SK-N-SH treated with all-trans-retinoic acid at 6 μM for 48 hours (cell line): ENCODE measurements around the gene FGG.

Experiments used
- ATAC-seq: fragments of 200-7000 bp; cut with Tn5 transposase; 3 replicates; pipeline ENCODE4 v1.9.1; 2020; ENCODE audit warnings: mild to moderate bottlenecking, moderate library complexity
- ARNTL ChIP-seq: fragments of 450-650 bp; formaldehyde crosslinking; IDR thresholded peaks from 2 replicates; pipeline ENCODE4 v1.5.0; 2020; ENCODE audit warnings: low read depth, mild to moderate bottlenecking, moderate library complexity, borderline replicate concordance
- BACH2 ChIP-seq: fragments of 250-450 bp; sonication (Bioruptor Pico); IDR thresholded peaks from 2 replicates; pipeline ENCODE4 v1.9.0; 2021; ENCODE audit warnings: mild to moderate bottlenecking, borderline replicate concordance
- CSDC2 ChIP-seq: fragments of 250-450 bp; sonication (Bioruptor Pico); IDR thresholded peaks from 2 replicates; pipeline ENCODE4 v1.5.0; 2020; ENCODE audit warnings: mild to moderate bottlenecking, moderate library complexity
- ESRRG ChIP-seq: fragments of 250-450 bp; sonication (Bioruptor Pico); IDR thresholded peaks from 2 replicates; pipeline ENCODE4 v1.6.1; 2021; ENCODE audit warnings: mild to moderate bottlenecking
- GLIS3 ChIP-seq: fragments of 250-450 bp; sonication (Bioruptor Pico); IDR thresholded peaks from 2 replicates; pipeline ENCODE4 v1.5.0; 2020; ENCODE audit warnings: mild to moderate bottlenecking, moderate library complexity
- ISL1 ChIP-seq: fragments of 250-450 bp; sonication (Bioruptor Pico); IDR thresholded peaks from 2 replicates; pipeline ENCODE4 v2.1.2; 2022; ENCODE audit warnings: mild to moderate bottlenecking, moderate library complexity
- OSR1 ChIP-seq: fragments of 250-450 bp; sonication (Bioruptor Pico); IDR thresholded peaks from 2 replicates; pipeline ENCODE4 v1.8.0; 2022; ENCODE audit warnings: moderate library complexity, mild to moderate bottlenecking, inconsistent platforms
- PPARA ChIP-seq: fragments of 250-450 bp; sonication (Bioruptor Pico); IDR thresholded peaks from 2 replicates; pipeline ENCODE4 v1.5.0; 2020; ENCODE audit warnings: mild to moderate bottlenecking, borderline replicate concordance
- RARB ChIP-seq: fragments of 250-450 bp; sonication (Bioruptor Pico); IDR thresholded peaks from 2 replicates; pipeline ENCODE4 v1.8.0; 2021; ENCODE audit warnings: mild to moderate bottlenecking, moderate library complexity
- SNAI2 ChIP-seq: fragments of 250-450 bp; sonication (Bioruptor Pico); IDR thresholded peaks from 2 replicates; pipeline ENCODE4 v1.5.0; 2020; ENCODE audit warnings: mild to moderate bottlenecking, moderate library complexity
- TCF4 ChIP-seq: fragments of 250-450 bp; sonication (Bioruptor Pico); IDR thresholded peaks from 2 replicates; pipeline ENCODE4 v1.8.0; 2021; ENCODE audit warnings: mild to moderate bottlenecking, moderate library complexity, borderline replicate concordance
- TOX ChIP-seq: fragments of 250-450 bp; sonication (Bioruptor Pico); IDR thresholded peaks from 2 replicates; pipeline ENCODE4 v1.8.0; 2021; ENCODE audit warnings: mild to moderate bottlenecking, moderate library complexity, borderline replicate concordance
- ZFP3 ChIP-seq: fragments of 250-450 bp; sonication (Bioruptor Pico); IDR thresholded peaks from 2 replicates; pipeline ENCODE4 v1.5.0; 2020; ENCODE audit warnings: mild to moderate bottlenecking, moderate library complexity
- ZFP30 ChIP-seq: fragments of 450-650 bp; formaldehyde crosslinking; IDR thresholded peaks from 2 replicates; pipeline ENCODE4 v1.5.0; 2022; ENCODE audit warnings: mild to moderate bottlenecking, moderate library complexity
- ZNF565 ChIP-seq: fragments of 450-650 bp; formaldehyde crosslinking; conservative IDR thresholded peaks from 2 replicates; pipeline ENCODE4 v1.5.0; 2020; ENCODE audit warnings: low read depth, mild to moderate bottlenecking, moderate library complexity
- ZNF70 ChIP-seq: fragments of 450-650 bp; formaldehyde crosslinking; IDR thresholded peaks from 2 replicates; pipeline ENCODE4 v1.5.0; 2020; ENCODE audit warnings: mild to moderate bottlenecking, moderate library complexity
- ZNF8 ChIP-seq: fragments of 450-650 bp; formaldehyde crosslinking; IDR thresholded peaks from 2 replicates; pipeline ENCODE4 v1.5.0; 2020; ENCODE audit warnings: mild to moderate bottlenecking, moderate library complexity
- TF ChIP-seq, protein P1 (sequence below): fragments of 250-450 bp; sonication (Bioruptor Pico); IDR thresholded peaks from 2 replicates; pipeline ENCODE4 v1.5.1; 2021; ENCODE audit warnings: mild to moderate bottlenecking, moderate library complexity
- TF ChIP-seq, protein P2 (sequence below): fragments of 250-450 bp; sonication (Bioruptor Pico); IDR thresholded peaks from 2 replicates; pipeline ENCODE4 v1.5.1; 2020; ENCODE audit warnings: low read depth, mild to moderate bottlenecking, moderate library complexity
- TF ChIP-seq, protein P3 (sequence below): fragments of 250-450 bp; sonication (Bioruptor Pico); IDR thresholded peaks from 2 replicates; pipeline ENCODE4 v1.5.0; 2020; ENCODE audit warnings: mild to moderate bottlenecking, moderate library complexity
- TF ChIP-seq, protein P4 (sequence below): fragments of 250-450 bp; sonication (Bioruptor Pico); IDR thresholded peaks from 2 replicates; pipeline ENCODE4 v1.8.0; 2020; ENCODE audit warnings: mild to moderate bottlenecking, moderate library complexity, borderline replicate concordance
- TF ChIP-seq, protein P5 (sequence below): fragments of 250-450 bp; sonication (Bioruptor Pico); IDR thresholded peaks from 2 replicates; pipeline ENCODE4 v1.8.0; 2021; ENCODE audit warnings: low read depth, mild to moderate bottlenecking, moderate library complexity, borderline replicate concordance

Gene FGG

DNA sequence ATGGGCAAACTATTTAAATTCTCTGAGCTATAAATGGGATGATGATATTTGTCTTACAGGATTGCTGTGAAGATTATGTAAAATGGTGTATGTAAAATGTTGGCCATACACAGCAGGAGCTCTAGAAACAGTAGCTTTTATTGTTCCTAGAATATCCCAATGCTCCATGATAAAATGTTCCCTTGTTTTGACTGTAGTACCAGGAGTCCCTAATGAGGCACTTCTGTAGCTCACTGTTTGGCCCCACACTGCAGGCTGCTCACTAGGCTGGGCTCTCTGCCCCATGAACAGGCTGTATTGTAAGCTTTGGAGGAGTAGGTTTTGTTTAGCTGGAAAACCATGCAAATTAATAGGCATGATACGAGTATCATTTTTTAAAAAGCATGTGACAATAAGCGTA, 18.6 kb downstream of the FGG start:
- no peak for ATAC-seq
- no peak for TF ChIP-seq TOX (CRISPR knock-in tag)
- no peak for TF ChIP-seq ZNF8 (CRISPR knock-in tag)
- TF ChIP-seq BACH2 (CRISPR knock-in tag) = no peak
- no peak for TF ChIP-seq ZNF70
- TF ChIP-seq, protein P1, sequence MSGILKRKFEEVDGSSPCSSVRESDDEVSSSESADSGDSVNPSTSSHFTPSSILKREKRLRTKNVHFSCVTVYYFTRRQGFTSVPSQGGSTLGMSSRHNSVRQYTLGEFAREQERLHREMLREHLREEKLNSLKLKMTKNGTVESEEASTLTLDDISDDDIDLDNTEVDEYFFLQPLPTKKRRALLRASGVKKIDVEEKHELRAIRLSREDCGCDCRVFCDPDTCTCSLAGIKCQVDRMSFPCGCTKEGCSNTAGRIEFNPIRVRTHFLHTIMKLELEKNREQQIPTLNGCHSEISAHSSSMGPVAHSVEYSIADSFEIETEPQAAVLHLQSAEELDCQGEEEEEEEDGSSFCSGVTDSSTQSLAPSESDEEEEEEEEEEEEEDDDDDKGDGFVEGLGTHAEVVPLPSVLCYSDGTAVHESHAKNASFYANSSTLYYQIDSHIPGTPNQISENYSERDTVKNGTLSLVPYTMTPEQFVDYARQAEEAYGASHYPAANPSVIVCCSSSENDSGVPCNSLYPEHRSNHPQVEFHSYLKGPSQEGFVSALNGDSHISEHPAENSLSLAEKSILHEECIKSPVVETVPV (CRISPR knock-in tag) = no peak
- TF ChIP-seq GLIS3 (CRISPR knock-in tag) = no peak
- TF ChIP-seq ISL1 = no peak
- TF ChIP-seq ESRRG = no peak
- no peak for TF ChIP-seq ZFP30 (CRISPR knock-in tag)
- TF ChIP-seq TCF4 = no peak
- TF ChIP-seq, protein P2, sequence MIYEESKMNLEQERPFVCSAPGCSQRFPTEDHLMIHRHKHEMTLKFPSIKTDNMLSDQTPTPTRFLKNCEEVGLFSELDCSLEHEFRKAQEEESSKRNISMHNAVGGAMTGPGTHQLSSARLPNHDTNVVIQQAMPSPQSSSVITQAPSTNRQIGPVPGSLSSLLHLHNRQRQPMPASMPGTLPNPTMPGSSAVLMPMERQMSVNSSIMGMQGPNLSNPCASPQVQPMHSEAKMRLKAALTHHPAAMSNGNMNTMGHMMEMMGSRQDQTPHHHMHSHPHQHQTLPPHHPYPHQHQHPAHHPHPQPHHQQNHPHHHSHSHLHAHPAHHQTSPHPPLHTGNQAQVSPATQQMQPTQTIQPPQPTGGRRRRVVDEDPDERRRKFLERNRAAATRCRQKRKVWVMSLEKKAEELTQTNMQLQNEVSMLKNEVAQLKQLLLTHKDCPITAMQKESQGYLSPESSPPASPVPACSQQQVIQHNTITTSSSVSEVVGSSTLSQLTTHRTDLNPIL = no peak
- TF ChIP-seq PPARA (CRISPR knock-in tag) = no peak
- TF ChIP-seq ARNTL (CRISPR knock-in tag) = no peak
- TF ChIP-seq, protein P3, sequence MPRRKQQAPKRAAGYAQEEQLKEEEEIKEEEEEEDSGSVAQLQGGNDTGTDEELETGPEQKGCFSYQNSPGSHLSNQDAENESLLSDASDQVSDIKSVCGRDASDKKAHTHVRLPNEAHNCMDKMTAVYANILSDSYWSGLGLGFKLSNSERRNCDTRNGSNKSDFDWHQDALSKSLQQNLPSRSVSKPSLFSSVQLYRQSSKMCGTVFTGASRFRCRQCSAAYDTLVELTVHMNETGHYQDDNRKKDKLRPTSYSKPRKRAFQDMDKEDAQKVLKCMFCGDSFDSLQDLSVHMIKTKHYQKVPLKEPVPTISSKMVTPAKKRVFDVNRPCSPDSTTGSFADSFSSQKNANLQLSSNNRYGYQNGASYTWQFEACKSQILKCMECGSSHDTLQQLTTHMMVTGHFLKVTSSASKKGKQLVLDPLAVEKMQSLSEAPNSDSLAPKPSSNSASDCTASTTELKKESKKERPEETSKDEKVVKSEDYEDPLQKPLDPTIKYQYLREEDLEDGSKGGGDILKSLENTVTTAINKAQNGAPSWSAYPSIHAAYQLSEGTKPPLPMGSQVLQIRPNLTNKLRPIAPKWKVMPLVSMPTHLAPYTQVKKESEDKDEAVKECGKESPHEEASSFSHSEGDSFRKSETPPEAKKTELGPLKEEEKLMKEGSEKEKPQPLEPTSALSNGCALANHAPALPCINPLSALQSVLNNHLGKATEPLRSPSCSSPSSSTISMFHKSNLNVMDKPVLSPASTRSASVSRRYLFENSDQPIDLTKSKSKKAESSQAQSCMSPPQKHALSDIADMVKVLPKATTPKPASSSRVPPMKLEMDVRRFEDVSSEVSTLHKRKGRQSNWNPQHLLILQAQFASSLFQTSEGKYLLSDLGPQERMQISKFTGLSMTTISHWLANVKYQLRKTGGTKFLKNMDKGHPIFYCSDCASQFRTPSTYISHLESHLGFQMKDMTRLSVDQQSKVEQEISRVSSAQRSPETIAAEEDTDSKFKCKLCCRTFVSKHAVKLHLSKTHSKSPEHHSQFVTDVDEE = no peak
- TF ChIP-seq OSR1 (CRISPR knock-in tag) = no peak
- no peak for TF ChIP-seq RARB (CRISPR knock-in tag)
- no peak for TF ChIP-seq SNAI2 (CRISPR knock-in tag)
- no peak for TF ChIP-seq CSDC2
- TF ChIP-seq ZNF565 (CRISPR knock-in tag) = no peak
- TF ChIP-seq, protein P4, sequence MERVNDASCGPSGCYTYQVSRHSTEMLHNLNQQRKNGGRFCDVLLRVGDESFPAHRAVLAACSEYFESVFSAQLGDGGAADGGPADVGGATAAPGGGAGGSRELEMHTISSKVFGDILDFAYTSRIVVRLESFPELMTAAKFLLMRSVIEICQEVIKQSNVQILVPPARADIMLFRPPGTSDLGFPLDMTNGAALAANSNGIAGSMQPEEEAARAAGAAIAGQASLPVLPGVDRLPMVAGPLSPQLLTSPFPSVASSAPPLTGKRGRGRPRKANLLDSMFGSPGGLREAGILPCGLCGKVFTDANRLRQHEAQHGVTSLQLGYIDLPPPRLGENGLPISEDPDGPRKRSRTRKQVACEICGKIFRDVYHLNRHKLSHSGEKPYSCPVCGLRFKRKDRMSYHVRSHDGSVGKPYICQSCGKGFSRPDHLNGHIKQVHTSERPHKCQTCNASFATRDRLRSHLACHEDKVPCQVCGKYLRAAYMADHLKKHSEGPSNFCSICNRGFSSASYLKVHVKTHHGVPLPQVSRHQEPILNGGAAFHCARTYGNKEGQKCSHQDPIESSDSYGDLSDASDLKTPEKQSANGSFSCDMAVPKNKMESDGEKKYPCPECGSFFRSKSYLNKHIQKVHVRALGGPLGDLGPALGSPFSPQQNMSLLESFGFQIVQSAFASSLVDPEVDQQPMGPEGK (CRISPR knock-in tag) = no peak

DNA sequence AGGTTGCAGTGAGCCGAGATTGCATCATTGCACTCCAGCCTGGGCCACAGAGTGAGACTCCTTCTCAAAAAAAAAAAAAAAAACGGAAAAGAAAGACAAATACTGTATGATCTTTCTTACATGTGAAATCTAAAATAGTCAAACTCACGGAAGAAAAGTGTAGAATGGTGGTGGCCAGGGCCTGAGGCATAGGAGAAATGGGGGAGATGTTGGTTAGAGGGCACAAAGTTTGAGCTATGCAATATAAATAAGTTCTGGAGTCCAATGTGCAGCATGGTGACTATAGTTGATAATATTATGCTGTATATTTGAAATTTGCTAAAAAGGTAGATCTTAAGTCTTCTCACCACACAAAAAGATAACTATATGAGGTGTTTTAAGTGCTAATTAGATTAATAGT, 20.6 kb downstream of the FGG start:
- no peak for TF ChIP-seq PPARA (CRISPR knock-in tag)
- no peak for TF ChIP-seq RARB (CRISPR knock-in tag)
- no peak for TF ChIP-seq GLIS3 (CRISPR knock-in tag)
- no peak for TF ChIP-seq ZNF8 (CRISPR knock-in tag)
- TF ChIP-seq ZNF565 (CRISPR knock-in tag) = no peak
- TF ChIP-seq ARNTL (CRISPR knock-in tag) = no peak
- TF ChIP-seq ISL1 = no peak
- no peak for TF ChIP-seq SNAI2 (CRISPR knock-in tag)
- TF ChIP-seq ZFP30 (CRISPR knock-in tag) = no peak
- TF ChIP-seq ESRRG = no peak
- TF ChIP-seq, protein P1 (CRISPR knock-in tag) = no peak
- TF ChIP-seq ZNF70 = no peak
- TF ChIP-seq OSR1 (CRISPR knock-in tag) = no peak
- TF ChIP-seq TCF4 = no peak
- TF ChIP-seq CSDC2 = no peak
- TF ChIP-seq, protein P5, sequence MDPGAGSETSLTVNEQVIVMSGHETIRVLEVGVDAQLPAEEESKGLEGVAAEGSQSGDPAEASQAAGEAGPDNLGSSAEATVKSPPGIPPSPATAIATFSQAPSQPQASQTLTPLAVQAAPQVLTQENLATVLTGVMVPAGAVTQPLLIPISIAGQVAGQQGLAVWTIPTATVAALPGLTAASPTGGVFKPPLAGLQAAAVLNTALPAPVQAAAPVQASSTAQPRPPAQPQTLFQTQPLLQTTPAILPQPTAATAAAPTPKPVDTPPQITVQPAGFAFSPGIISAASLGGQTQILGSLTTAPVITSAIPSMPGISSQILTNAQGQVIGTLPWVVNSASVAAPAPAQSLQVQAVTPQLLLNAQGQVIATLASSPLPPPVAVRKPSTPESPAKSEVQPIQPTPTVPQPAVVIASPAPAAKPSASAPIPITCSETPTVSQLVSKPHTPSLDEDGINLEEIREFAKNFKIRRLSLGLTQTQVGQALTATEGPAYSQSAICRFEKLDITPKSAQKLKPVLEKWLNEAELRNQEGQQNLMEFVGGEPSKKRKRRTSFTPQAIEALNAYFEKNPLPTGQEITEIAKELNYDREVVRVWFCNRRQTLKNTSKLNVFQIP (CRISPR knock-in tag) = no peak
- TF ChIP-seq, protein P4 (CRISPR knock-in tag) = no peak
- no peak for TF ChIP-seq ZFP3 (CRISPR knock-in tag)
- TF ChIP-seq BACH2 (CRISPR knock-in tag) = no peak
- ATAC-seq = no peak
